ENCODE results near the gene CELF1.

The CELF1 gene

DNA sequence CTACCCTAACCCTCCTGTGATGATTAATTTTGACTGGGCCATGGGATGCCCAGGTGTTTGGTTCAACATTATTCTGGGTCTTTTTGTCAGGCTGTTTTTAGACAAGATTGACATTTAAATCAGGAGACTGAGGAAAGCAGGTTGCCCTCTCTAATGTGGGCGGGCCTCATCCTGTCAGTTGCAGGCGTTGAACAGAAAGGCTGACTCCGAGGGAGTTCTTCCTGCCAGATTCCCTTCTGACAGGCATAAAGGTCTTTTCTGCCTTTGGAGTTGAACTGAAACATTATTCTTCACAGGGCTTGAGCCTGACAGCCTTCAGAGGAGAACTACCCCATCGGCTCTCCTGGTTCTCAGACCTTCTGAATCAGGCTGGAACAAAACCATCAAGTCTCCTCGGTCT lies 122.4 kb downstream of the CELF1 start:
- H3K27ac ChIP-seq (ENCODE audit: low read depth, low read length, poor library complexity, severe bottlenecking): no peak overlapping the region
- no peaks in the 10 kb centered on the region for H3K36me3 ChIP-seq (ENCODE audit: insufficient read depth, low read length)
- peaks cover 5% of the 10 kb centered on the region for H3K79me2 ChIP-seq (ENCODE audit: insufficient read depth, low read length)
- no peak overlapping the region for H3K9ac ChIP-seq (ENCODE audit: low read length)
- no peaks in the 10 kb centered on the region for H3K9me2 ChIP-seq (ENCODE audit: low read depth, low read length)
- H3K27me3 ChIP-seq (ENCODE audit: insufficient read depth, low read length): no peaks in the 10 kb centered on the region
- no peaks in the 10 kb centered on the region for H3F3A ChIP-seq (ENCODE audit: insufficient read depth, low read length)
- H2AFZ ChIP-seq (ENCODE audit: low read length): no peak overlapping the region
- TF ChIP-seq EZH2 (IDR thresholded peaks at IDR 0.05; ENCODE audit: borderline replicate concordance, low read length): no peak
- no peak for TF ChIP-seq CTCF (IDR thresholded peaks at IDR 0.05; ENCODE audit: low read length)
- H3K4me2 ChIP-seq (ENCODE audit: low read length): no peak overlapping the region
- no peaks in the 10 kb centered on the region for H4K20me1 ChIP-seq (ENCODE audit: insufficient read depth, low read length)
- peaks cover 10% of the 10 kb centered on the region for H3K4me1 ChIP-seq (ENCODE audit: insufficient read depth, low read length, severe bottlenecking)
- no peak overlapping the region for H3K4me3 ChIP-seq (ENCODE audit: low read depth, low read length, poor library complexity, severe bottlenecking)
- H3K9me3 ChIP-seq (ENCODE audit: low read length): no peaks in the 10 kb centered on the region

- Histone ChIP-seq H3K9ac (ENCODE audit: low read length) (peak within 1 kb of the TSS; percentile 100), H3K4me3 (ENCODE audit: low read depth, low read length, poor library complexity, severe bottlenecking) (peak within 1 kb of the TSS; percentile 89), H2AFZ (ENCODE audit: low read length) (peak within 1 kb of the TSS; percentile 93), H3K27ac (ENCODE audit: low read depth, low read length, poor library complexity, severe bottlenecking) (peak within 1 kb of the TSS; percentile 73), H3F3A (ENCODE audit: insufficient read depth, low read length) (no peaks in the 10 kb centered on the region), H4K20me1 (ENCODE audit: insufficient read depth, low read length) (no peaks in the 10 kb centered on the region), H3K4me2 (ENCODE audit: low read length) (peak within 1 kb of the TSS; percentile 98), H3K27me3 (ENCODE audit: insufficient read depth, low read length) (no peaks in the 10 kb centered on the region), H3K9me3 (ENCODE audit: low read length) (no peaks in the 10 kb centered on the region), H3K79me2 (ENCODE audit: insufficient read depth, low read length) (peaks cover 12% of the 10 kb centered on the region), H3K4me1 (ENCODE audit: insufficient read depth, low read length, severe bottlenecking) (peaks cover 21% of the 10 kb centered on the region), H3K36me3 (ENCODE audit: insufficient read depth, low read length) (peaks cover 40% of the 10 kb centered on the region), H3K9me2 (ENCODE audit: low read depth, low read length) (no peaks in the 10 kb centered on the region)
- TF ChIP-seq EZH2 (IDR thresholded peaks at IDR 0.05; ENCODE audit: borderline replicate concordance, low read length): no peak
- TF ChIP-seq CTCF (IDR thresholded peaks at IDR 0.05; ENCODE audit: low read length): no peak
Observed at GRCh38 chr11:47426062-47426956, 126.6 kb downstream of the CELF1 start, which contains the start of gene PSMC3. PSMC3 (minus strand) TSS chr11:47426439; CDS start chr11:47426279, 160 bp downstream.

DNA sequence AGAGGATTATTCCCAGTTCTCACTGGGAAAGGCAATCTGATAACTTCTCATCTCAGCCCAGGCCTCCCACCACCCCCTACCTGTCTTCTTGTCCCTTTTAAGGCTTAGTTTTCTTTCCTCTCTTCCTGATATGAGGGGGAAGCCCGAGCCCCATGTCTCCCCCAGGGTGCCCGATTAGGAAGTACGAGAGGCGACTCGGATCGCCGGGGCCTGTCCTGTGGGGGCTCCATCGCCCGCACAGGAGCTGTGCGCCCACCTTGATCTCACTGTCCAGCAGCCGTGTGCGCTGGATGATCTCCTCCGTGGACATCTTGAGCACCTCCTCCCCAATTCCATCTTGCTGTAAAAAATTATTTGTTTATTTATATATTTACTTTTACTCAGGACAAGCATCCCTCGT lies 127.3 kb downstream of the CELF1 start:
- H3K9me2 ChIP-seq (ENCODE audit: low read depth, low read length): no peaks in the 10 kb centered on the region
- peaks cover 12% of the 10 kb centered on the region for H3K79me2 ChIP-seq (ENCODE audit: insufficient read depth, low read length)
- TF ChIP-seq CTCF (IDR thresholded peaks at IDR 0.05; ENCODE audit: low read length) (no peak), EZH2 (IDR thresholded peaks at IDR 0.05; ENCODE audit: borderline replicate concordance, low read length) (no peak)
- peak overlapping the region; percentile 98 for H3K4me2 ChIP-seq (ENCODE audit: low read length)
- no peak overlapping the region for H2AFZ ChIP-seq (ENCODE audit: low read length)
- H3K9ac ChIP-seq (ENCODE audit: low read length): peak overlapping the region; percentile 100
- peaks cover 21% of the 10 kb centered on the region for H3K4me1 ChIP-seq (ENCODE audit: insufficient read depth, low read length, severe bottlenecking)
- H3K36me3 ChIP-seq (ENCODE audit: insufficient read depth, low read length): peaks cover 47% of the 10 kb centered on the region
- no peaks in the 10 kb centered on the region for H3K9me3 ChIP-seq (ENCODE audit: low read length)
- no peaks in the 10 kb centered on the region for H3K27me3 ChIP-seq (ENCODE audit: insufficient read depth, low read length)
- H4K20me1 ChIP-seq (ENCODE audit: insufficient read depth, low read length): no peaks in the 10 kb centered on the region
- H3K4me3 ChIP-seq (ENCODE audit: low read depth, low read length, poor library complexity, severe bottlenecking): peak overlapping the region; percentile 89
- peak overlapping the region; percentile 73 for H3K27ac ChIP-seq (ENCODE audit: low read depth, low read length, poor library complexity, severe bottlenecking)
- no peaks in the 10 kb centered on the region for H3F3A ChIP-seq (ENCODE audit: insufficient read depth, low read length)
